Prostate gland (tissue), 2 donors: ENCODE results near the gene PZP.

Experiments
- POLR2AphosphoS5 ChIP-seq: sonication (generic); formaldehyde crosslinking; IDR thresholded peaks from one replicate; pipeline ENCODE4 v1.6.1; 2017; ENCODE audit warnings: antibody characterized with exemption
- TF ChIP-seq, protein P1 (sequence below), 4 experiments: fragments of 200-600 bp in 2 of 4; fragments of 450-650 bp in 2 of 4; sonication (generic) in 2 of 4; IDR thresholded peaks; 1 replicate in 3 of 4; 2 replicates in 1 of 4; pipeline ENCODE4 v1.5.1; 2016 to 2019; ENCODE audit warnings: antibody characterized with exemption in 4 of 4, mild to moderate bottlenecking in 2 of 4, moderate library complexity in 2 of 4

GRCh38 chr12:9208229-9208628, at the start of gene PZP:
- TF ChIP-seq, protein P1, sequence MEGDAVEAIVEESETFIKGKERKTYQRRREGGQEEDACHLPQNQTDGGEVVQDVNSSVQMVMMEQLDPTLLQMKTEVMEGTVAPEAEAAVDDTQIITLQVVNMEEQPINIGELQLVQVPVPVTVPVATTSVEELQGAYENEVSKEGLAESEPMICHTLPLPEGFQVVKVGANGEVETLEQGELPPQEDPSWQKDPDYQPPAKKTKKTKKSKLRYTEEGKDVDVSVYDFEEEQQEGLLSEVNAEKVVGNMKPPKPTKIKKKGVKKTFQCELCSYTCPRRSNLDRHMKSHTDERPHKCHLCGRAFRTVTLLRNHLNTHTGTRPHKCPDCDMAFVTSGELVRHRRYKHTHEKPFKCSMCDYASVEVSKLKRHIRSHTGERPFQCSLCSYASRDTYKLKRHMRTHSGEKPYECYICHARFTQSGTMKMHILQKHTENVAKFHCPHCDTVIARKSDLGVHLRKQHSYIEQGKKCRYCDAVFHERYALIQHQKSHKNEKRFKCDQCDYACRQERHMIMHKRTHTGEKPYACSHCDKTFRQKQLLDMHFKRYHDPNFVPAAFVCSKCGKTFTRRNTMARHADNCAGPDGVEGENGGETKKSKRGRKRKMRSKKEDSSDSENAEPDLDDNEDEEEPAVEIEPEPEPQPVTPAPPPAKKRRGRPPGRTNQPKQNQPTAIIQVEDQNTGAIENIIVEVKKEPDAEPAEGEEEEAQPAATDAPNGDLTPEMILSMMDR (IDR thresholded peaks at IDR 0.05) = no peak
- no peak for TF ChIP-seq POLR2AphosphoS5
